Neural progenitor cell (in vitro differentiated cells): ENCODE measurements around the gene CAMKMT. TPM values are rescaled to one million over a fixed set of nuclear protein-coding genes. Genes with fewer than 3 reads are reported as not detected.

Experiments used
- DNase-seq: peaks from one replicate; pipeline ENCODE4 v3.0.0-alpha.2; 2016; ENCODE audit warnings: low spot score
- H2AFZ ChIP-seq: fragments of 200-600 bp; sonication (generic); replicated peaks from 2 replicates; pipeline ENCODE4 v1.6.1; 2016; ENCODE audit warnings: antibody characterized with exemption
- H3F3A ChIP-seq: fragments of 200-600 bp; sonication (generic); 2 replicates; pipeline ENCODE4 v1.6.1; 2016; ENCODE audit warnings: antibody characterized with exemption, low read depth
- H3K27ac ChIP-seq: fragments of 200-600 bp; sonication (generic); 2 replicates; pipeline ENCODE4 v1.5.1; 2016; ENCODE audit warnings: mild to moderate bottlenecking
- H3K27me3 ChIP-seq: fragments of 200-600 bp; sonication (generic); 2 replicates; pipeline ENCODE4 v1.6.1; 2016; ENCODE audit warnings: mild to moderate bottlenecking, moderate library complexity
- H3K36me3 ChIP-seq: fragments of 200-600 bp; sonication (generic); 2 replicates; pipeline ENCODE4 v1.5.1; 2016
- H3K4me1 ChIP-seq: fragments of 200-600 bp; sonication (generic); 2 replicates; pipeline ENCODE4 v1.6.1; 2016; ENCODE audit warnings: mixed run types
- H3K4me2 ChIP-seq: fragments of 200-600 bp; sonication (generic); 2 replicates; pipeline ENCODE4 v1.6.1; 2016
- H3K4me3 ChIP-seq: fragments of 200-600 bp; sonication (generic); 2 replicates; pipeline ENCODE4 v1.5.1; 2016
- H3K79me2 ChIP-seq: fragments of 200-600 bp; sonication (generic); 2 replicates; pipeline ENCODE4 v1.6.1; 2016; ENCODE audit warnings: low read depth
- H3K9ac ChIP-seq: fragments of 200-600 bp; sonication (generic); 2 replicates; pipeline ENCODE4 v1.6.1; 2016
- H3K9me3 ChIP-seq: fragments of 200-600 bp; sonication (generic); 2 replicates; pipeline ENCODE4 v1.5.1; 2016; ENCODE audit warnings: low read depth
- H4K20me1 ChIP-seq: fragments of 200-600 bp; sonication (generic); 2 replicates; pipeline ENCODE4 v1.6.1; 2016; ENCODE audit warnings: low read depth
- H3K27ac Mint-ChIP-seq: 3 replicates; pipeline ENCODE4 v1.8.0; 2021; ENCODE audit warnings: mixed read lengths
- H3K27me3 Mint-ChIP-seq: 2 replicates; pipeline ENCODE4 v1.8.0; 2022; ENCODE audit warnings: low read depth, mild to moderate bottlenecking, inconsistent platforms, moderate library complexity, mixed read lengths; ENCODE audit not compliant: insufficient read depth
- H3K36me3 Mint-ChIP-seq: 3 replicates; pipeline ENCODE4 v1.8.0; 2021; ENCODE audit warnings: mixed read lengths
- H3K4me1 Mint-ChIP-seq: 3 replicates; pipeline ENCODE4 v1.8.0; 2021; ENCODE audit warnings: mixed read lengths
- H3K4me3 Mint-ChIP-seq: 3 replicates; pipeline ENCODE4 v1.8.0; 2021; ENCODE audit warnings: mild to moderate bottlenecking, moderate library complexity, mixed read lengths
- H3K9me3 Mint-ChIP-seq: 3 replicates; pipeline ENCODE4 v1.8.0; 2020; ENCODE audit warnings: mixed read lengths
- CTCF ChIP-seq: fragments of 200-600 bp; sonication (generic); IDR thresholded peaks from 2 replicates; pipeline ENCODE4 v1.5.1; 2017; ENCODE audit warnings: antibody characterized with exemption, mild to moderate bottlenecking
- EZH2 ChIP-seq: fragments of 200-600 bp; sonication (generic); IDR thresholded peaks from 2 replicates; pipeline ENCODE4 v1.6.1; 2017; ENCODE audit warnings: antibody characterized with exemption, mild to moderate bottlenecking, moderate library complexity
- EZH2phosphoT487 ChIP-seq: fragments of 200-600 bp; sonication (generic); IDR thresholded peaks from 2 replicates; pipeline ENCODE4 v1.6.1; 2017; ENCODE audit warnings: antibody characterized with exemption
- total RNA-seq: library from RNA; depleted of rRNA; stranded (reverse); fragments of >200 nt; gene quantifications from 2 replicates; pipeline ENCODE4 v1.2.3, GENCODE V29; 2015; ENCODE audit warnings: low replicate concordance

Gene CAMKMT
- total RNA-seq, 1 donor from 2014 or later: 28.5 TPM

- H3K27ac Mint-ChIP-seq: no peak overlapping the region
- Histone ChIP-seq H3K27me3 (no peaks in the 10 kb centered on the region), H3K9me3 (no peaks in the 10 kb centered on the region), H3K4me2 (no peak overlapping the region), H4K20me1 (no peaks in the 10 kb centered on the region), H3K79me2 (no peaks in the 10 kb centered on the region), H3K4me1 (peaks cover 29% of the 10 kb centered on the region), H3K9ac (no peak overlapping the region), H3K36me3 (no peaks in the 10 kb centered on the region), H3K27ac (no peak overlapping the region), H2AFZ (no peak overlapping the region), H3F3A (peaks cover 30% of the 10 kb centered on the region), H3K4me3 (no peak overlapping the region)
- TF ChIP-seq CTCF (no peak), EZH2phosphoT487 (no peak), EZH2 (no peak)
- no peak for DNase-seq
- peaks cover 1% of the 10 kb centered on the region for H3K36me3 Mint-ChIP-seq
- H3K9me3 Mint-ChIP-seq: peaks cover 15% of the 10 kb centered on the region
- peaks cover 24% of the 10 kb centered on the region for H3K27me3 Mint-ChIP-seq
- H3K4me1 Mint-ChIP-seq: peaks cover 18% of the 10 kb centered on the region
- no peak overlapping the region for H3K4me3 Mint-ChIP-seq
Measured at GRCh38 chr2:44786817-44787214, 425.1 kb downstream of the CAMKMT start.

DNA sequence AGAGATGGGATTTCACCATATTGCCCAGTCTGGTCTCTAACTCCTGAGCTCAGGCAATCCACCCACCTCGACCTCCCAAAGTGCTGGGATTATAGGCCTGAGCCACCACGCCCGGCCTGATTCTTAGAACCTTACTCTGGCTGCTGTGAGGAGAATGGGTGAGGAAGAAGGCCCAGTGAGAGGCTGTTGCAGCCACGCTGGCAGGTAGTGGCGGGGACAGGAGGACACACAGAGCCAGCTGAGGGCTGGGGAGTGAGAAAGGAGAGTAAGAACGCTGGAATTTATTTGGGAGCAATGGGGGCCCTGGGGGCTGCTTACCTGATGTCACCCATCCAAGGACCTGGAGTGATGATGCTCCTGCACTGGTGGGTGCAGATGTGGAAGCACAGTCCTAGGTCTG, 425.9 kb downstream of the CAMKMT start:
- TF ChIP-seq EZH2: no peak
- no peak for TF ChIP-seq CTCF
- Histone ChIP-seq H3K36me3 (no peaks in the 10 kb centered on the region), H4K20me1 (no peaks in the 10 kb centered on the region), H3K9ac (no peak overlapping the region), H2AFZ (no peak overlapping the region), H3K9me3 (no peaks in the 10 kb centered on the region), H3K4me1 (peaks cover 29% of the 10 kb centered on the region), H3F3A (peaks cover 32% of the 10 kb centered on the region), H3K79me2 (no peaks in the 10 kb centered on the region), H3K27ac (no peak overlapping the region), H3K4me2 (no peak overlapping the region), H3K4me3 (no peak overlapping the region), H3K27me3 (no peaks in the 10 kb centered on the region)
- no peak for DNase-seq
- H3K27me3 Mint-ChIP-seq: peaks cover 24% of the 10 kb centered on the region
- no peak overlapping the region for H3K4me3 Mint-ChIP-seq
- peaks cover 18% of the 10 kb centered on the region for H3K4me1 Mint-ChIP-seq
- H3K36me3 Mint-ChIP-seq: no peaks in the 10 kb centered on the region
- no peak overlapping the region for H3K27ac Mint-ChIP-seq
- H3K9me3 Mint-ChIP-seq: peaks cover 10% of the 10 kb centered on the region

- TF ChIP-seq EZH2phosphoT487: no peak
- no peak for TF ChIP-seq CTCF
- TF ChIP-seq EZH2: no peak
- Histone ChIP-seq H3K36me3 (no peaks in the 10 kb centered on the region), H3K4me1 (peaks cover 29% of the 10 kb centered on the region), H3K27me3 (no peaks in the 10 kb centered on the region), H4K20me1 (no peaks in the 10 kb centered on the region), H3K9me3 (no peaks in the 10 kb centered on the region), H2AFZ (no peak overlapping the region), H3F3A (peaks cover 32% of the 10 kb centered on the region), H3K4me3 (no peak overlapping the region), H3K4me2 (peak overlapping the region; percentile 64), H3K27ac (peak overlapping the region; percentile 72), H3K9ac (no peak overlapping the region), H3K79me2 (no peaks in the 10 kb centered on the region)
- no peak for DNase-seq
- peaks cover 18% of the 10 kb centered on the region for H3K4me1 Mint-ChIP-seq
- H3K9me3 Mint-ChIP-seq: no peaks in the 10 kb centered on the region
- H3K27me3 Mint-ChIP-seq: peaks cover 23% of the 10 kb centered on the region
- H3K4me3 Mint-ChIP-seq: no peak overlapping the region
- H3K36me3 Mint-ChIP-seq: no peaks in the 10 kb centered on the region
- no peak overlapping the region for H3K27ac Mint-ChIP-seq
Measured at GRCh38 chr2:44789446-44789845, 427.7 kb downstream of the CAMKMT start.
